Activated B cell treated with CpG ODN at 0.5 μM for 24 hours (primary cell): ENCODE results near the gene ZNF329. TPM values are rescaled to one million over a fixed set of nuclear protein-coding genes. Genes with fewer than 3 reads are reported as not detected.
A peak's percentile ranks its signal among the peaks of the same experiment; 100 is the strongest.

Experiments
- ATAC-seq: fragments of 200-7000 bp; cut with Tn5 transposase; one replicate; pipeline ENCODE4 v1.10.0; 2021; ENCODE audit warnings: low read depth, mild to moderate bottlenecking, moderate library complexity
- CTCF ChIA-PET: fragments of 350-600 bp; sonication (Branson Sonifier 250); formaldehyde crosslinking; loops from one replicate; lab custom pipeline; 2021; ENCODE audit warnings: antibody characterized with exemption; lab: Charles Lee
- POLR2A ChIA-PET: fragments of 350-600 bp; sonication (Branson Sonifier 250); formaldehyde crosslinking; loops from one replicate; lab custom pipeline; 2021; ENCODE audit warnings: antibody characterized with exemption; lab: Charles Lee
- DNase-seq: peaks from one replicate; pipeline ENCODE4 v3.0.0; 2022
- H3K27ac Mint-ChIP-seq: one replicate; pipeline ENCODE4 v1.8.0; 2020; ENCODE audit warnings: mixed read lengths
- H3K27me3 Mint-ChIP-seq: one replicate; pipeline ENCODE4 v1.8.0; 2021; ENCODE audit warnings: mixed read lengths
- H3K36me3 Mint-ChIP-seq: one replicate; pipeline ENCODE4 v1.8.0; 2021; ENCODE audit warnings: low read depth, mixed read lengths
- H3K4me1 Mint-ChIP-seq: one replicate; pipeline ENCODE4 v1.8.0; 2021; ENCODE audit warnings: mixed read lengths
- H3K4me3 Mint-ChIP-seq: one replicate; pipeline ENCODE4 v1.8.0; 2020; ENCODE audit warnings: mild to moderate bottlenecking, mixed read lengths
- H3K9me3 Mint-ChIP-seq: one replicate; pipeline ENCODE4 v1.8.0; 2020; ENCODE audit warnings: mixed read lengths
- intact Hi-C: fragments of 100-400 bp; cut with micrococcal nuclease; formaldehyde crosslinking; loops from one replicate; pipeline ENCODE4 v1.15.1; 2024
- total RNA-seq: library from RNA; stranded (reverse); gene quantifications from 2 replicates; pipeline ENCODE4 v1.2.3, GENCODE V29; 2022
- TF ChIP-seq, protein P1 (sequence below): fragments of 200-600 bp; IDR thresholded peaks from one replicate; pipeline ENCODE4 v1.8.0; 2022; ENCODE audit warnings: antibody characterized with exemption, mild to moderate bottlenecking

Gene ZNF329
- 9.7 and 10.8 TPM in 2 replicates for total RNA-seq

DNA sequence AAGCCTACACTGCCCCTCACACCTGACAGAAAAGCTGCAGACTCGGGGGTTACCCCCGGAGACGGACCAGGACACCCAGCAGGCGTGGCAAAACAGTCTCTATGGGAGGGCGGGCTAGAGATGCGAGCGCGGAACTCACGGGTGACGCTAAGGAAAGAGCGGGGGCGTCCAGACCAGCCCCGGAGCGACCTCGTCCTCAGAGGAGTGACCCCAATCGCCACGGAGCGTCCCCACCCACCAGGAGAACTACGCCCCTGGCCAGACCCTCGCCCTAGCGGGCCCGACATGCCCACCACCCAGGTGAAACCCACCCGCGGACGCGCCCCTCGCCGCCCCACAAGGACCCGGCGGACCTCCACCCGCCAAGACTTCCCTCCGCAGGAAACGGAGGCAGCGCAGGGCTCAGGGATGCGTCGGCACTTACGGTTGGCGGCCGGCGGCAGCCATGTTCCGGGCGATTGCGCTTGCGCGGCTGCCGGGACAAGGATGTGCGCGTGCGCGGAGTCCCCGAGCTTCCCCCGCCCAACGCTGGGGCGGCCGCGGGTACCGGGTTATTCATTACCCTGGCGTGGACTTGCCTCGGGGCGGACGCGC is at the start of gene ZNF329:
Gene ZNF329 (minus strand): TSS at position 462 of the 594 bp plus-strand sequence. CDS start 21,286 bp downstream, outside the sequence.
- peak within 1 kb of the TSS; percentile 90 for H3K4me3 Mint-ChIP-seq
- CTCF ChIA-PET = interaction anchor here (1.7 kb wide), 1 partner anchor 128 kb away, joined by 4 read pairs; no protein-coding TSS in a partner anchor
- POLR2A ChIA-PET = interaction anchor here (0.6 to 1.7 kb wide), 19 partner anchors 33 to 1782 kb away, joined by 3 to 11 read pairs (median 3); partner anchors contain the start of genes ERVK3-1, ZBTB45, ZNF135 and ZNF274
- intact Hi-C loops = loop anchor here (1.0 to 10.0 kb wide), 6 partner anchors 52 to 744 kb away; partner anchors contain the start of genes ZNF256, ZNF416, ZNF552 and ZSCAN18
- DNase-seq (peak; percentile 94), ATAC-seq (peak; percentile 69)
- TF ChIP-seq, protein P1, sequence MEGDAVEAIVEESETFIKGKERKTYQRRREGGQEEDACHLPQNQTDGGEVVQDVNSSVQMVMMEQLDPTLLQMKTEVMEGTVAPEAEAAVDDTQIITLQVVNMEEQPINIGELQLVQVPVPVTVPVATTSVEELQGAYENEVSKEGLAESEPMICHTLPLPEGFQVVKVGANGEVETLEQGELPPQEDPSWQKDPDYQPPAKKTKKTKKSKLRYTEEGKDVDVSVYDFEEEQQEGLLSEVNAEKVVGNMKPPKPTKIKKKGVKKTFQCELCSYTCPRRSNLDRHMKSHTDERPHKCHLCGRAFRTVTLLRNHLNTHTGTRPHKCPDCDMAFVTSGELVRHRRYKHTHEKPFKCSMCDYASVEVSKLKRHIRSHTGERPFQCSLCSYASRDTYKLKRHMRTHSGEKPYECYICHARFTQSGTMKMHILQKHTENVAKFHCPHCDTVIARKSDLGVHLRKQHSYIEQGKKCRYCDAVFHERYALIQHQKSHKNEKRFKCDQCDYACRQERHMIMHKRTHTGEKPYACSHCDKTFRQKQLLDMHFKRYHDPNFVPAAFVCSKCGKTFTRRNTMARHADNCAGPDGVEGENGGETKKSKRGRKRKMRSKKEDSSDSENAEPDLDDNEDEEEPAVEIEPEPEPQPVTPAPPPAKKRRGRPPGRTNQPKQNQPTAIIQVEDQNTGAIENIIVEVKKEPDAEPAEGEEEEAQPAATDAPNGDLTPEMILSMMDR = no peak
- peaks cover 22% of the 10 kb centered on the region for H3K4me1 Mint-ChIP-seq
- H3K27ac Mint-ChIP-seq = peak within 1 kb of the TSS; percentile 86
- peaks cover 14% of the 10 kb centered on the region for H3K36me3 Mint-ChIP-seq
- H3K9me3 Mint-ChIP-seq = peaks cover 3% of the 10 kb centered on the region
- H3K27me3 Mint-ChIP-seq = no peaks in the 10 kb centered on the region

DNA sequence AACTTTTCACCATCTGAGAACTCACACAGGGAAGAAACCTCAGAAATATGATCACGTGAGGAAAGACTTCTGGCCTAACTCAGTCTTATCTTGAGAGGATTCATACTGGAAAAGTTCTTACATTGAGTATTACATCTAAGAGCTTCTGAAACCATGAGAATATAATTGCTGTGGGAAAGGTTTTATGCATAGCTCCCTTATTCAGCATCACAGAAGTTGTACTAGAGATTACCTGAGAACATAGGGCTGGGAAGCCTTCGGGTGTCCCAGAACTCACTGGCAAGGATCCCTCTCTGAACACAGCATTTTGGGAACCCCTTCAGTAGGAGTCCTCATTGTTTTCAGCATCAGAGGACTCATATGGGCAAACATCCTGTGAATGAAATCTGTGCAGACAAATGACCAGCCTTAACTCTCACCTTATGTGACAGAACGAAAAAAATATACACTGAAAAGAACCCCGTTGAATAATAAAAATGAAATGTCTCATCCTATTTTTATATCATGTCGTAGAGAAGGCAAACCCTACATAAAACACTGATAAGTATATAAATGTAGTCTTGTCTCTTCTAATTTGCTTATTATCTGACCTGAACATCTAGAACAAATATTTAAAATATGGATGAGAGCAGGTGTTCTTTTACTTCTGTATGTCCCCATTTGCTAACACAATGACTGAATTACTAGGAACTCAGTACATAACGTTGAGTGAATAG is 46.5 kb upstream of the ZNF329 start:
- Mint-ChIP-seq H3K4me1 (no peaks in the 10 kb centered on the region), H3K9me3 (peaks cover 34% of the 10 kb centered on the region), H3K27me3 (no peaks in the 10 kb centered on the region), H3K27ac (no peak overlapping the region), H3K4me3 (no peak overlapping the region), H3K36me3 (peaks cover 95% of the 10 kb centered on the region)
- CTCF ChIA-PET = interaction anchor here (1.5 kb wide), 1 partner anchor 15 kb away, joined by 3 read pairs; no protein-coding TSS in a partner anchor
- TF ChIP-seq, protein P1 = no peak
- intact Hi-C loops = no loop called here
- POLR2A ChIA-PET = no interaction called here
- DNase-seq (no peak), ATAC-seq (no peak)

DNA sequence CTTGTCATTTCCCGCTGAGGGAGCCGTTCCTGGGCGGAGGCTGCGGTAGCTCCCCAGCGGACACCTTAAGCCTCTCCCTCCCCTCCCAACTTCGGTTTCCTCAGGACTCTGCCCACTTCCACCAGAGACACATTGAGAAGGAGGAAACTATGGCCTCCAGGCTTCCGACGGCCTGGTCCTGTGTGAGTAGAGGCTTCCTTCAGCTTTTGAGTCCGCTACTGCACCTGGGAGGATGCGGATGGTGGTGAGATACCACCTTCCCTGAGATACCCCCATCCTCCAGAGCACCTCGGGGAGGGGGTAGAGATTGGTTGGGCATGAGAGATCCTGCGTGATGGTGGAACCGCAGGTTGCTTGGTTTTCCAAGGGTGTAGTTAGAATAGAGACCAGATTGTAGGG is 33.2 kb upstream of the ZNF329 start:
- H3K9me3 Mint-ChIP-seq = peaks cover 21% of the 10 kb centered on the region
- DNase-seq (no peak), ATAC-seq (no peak)
- H3K36me3 Mint-ChIP-seq = peaks cover 62% of the 10 kb centered on the region
- ChIA-PET POLR2A (interaction anchor here (0.6 to 2.6 kb wide), 30 partner anchors 10 to 1870 kb away, joined by 3 to 39 read pairs (median 5); partner anchors contain the start of genes ERVK3-1, ZBTB45, ZIK1 and ZNF132), CTCF (interaction anchor here (1.3 to 1.6 kb wide), 2 partner anchors 44 to 396 kb away, joined by 3 read pairs; no protein-coding TSS in a partner anchor)
- TF ChIP-seq, protein P1 = no peak
- no peaks in the 10 kb centered on the region for H3K27me3 Mint-ChIP-seq
- peak overlapping the region; percentile 92 for H3K4me3 Mint-ChIP-seq
- peaks cover 24% of the 10 kb centered on the region for H3K4me1 Mint-ChIP-seq
- H3K27ac Mint-ChIP-seq = peak overlapping the region; percentile 98
- intact Hi-C loops = loop anchor here (1.0 to 2.0 kb wide), 9 partner anchors 45 to 943 kb away; partner anchors contain the start of genes TRAPPC2B, TRIM28, ZNF211 and ZNF256

DNA sequence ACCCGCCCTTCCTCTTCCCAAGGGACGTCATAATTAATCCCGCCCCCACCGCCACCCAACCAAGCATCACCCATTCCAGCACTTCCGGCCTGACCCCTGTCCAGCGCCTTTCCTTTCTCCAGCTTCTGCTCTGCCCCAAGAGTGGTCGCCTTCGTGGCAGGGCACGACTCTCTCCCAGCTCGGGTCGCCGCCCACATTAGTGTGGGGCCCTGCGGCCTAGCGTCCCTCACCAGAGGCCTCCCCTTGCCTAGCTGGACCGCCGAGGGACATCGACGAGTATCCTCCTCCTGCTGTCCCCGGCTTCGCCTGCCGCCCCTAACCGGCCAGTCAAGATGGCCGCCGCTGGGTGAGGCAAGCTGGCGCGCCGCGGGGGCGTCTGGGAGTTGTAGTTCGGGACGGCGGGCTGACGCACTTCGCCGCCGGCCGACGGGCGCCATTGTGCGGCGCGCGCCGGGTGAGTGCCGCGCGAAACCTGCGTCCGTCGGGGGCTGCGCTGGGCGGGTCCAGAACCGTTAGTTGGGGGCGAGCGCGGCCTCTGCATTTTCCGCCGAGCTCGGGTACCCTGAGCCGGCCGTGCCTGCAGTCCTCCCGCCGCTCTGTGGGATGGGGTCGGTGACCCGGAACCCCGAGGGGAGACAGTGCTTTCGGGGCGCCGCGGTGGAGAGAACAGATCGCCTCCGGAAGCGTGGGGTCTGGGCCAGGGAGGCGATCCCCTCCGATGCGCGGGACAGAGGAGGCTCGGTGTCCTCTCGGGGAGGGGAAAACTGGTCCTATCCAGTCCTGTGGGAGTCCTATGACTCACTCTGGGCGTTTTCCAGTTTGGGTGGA is 32.6 kb upstream of the ZNF329 start, which contains the start of gene ZNF274:
Gene ZNF274 (plus strand): TSS at position 73 of the 828 bp plus-strand sequence. CDS start 905 bp downstream, outside the sequence.
- Mint-ChIP-seq H3K36me3 (peaks cover 63% of the 10 kb centered on the region), H3K9me3 (peaks cover 21% of the 10 kb centered on the region), H3K27me3 (no peaks in the 10 kb centered on the region), H3K27ac (peak within 1 kb of the TSS; percentile 98), H3K4me1 (peaks cover 24% of the 10 kb centered on the region), H3K4me3 (peak within 1 kb of the TSS; percentile 92)
- DNase-seq (peak; percentile 93), ATAC-seq (peak; percentile 84)
- CTCF ChIA-PET = interaction anchor here (0.5 to 1.6 kb wide), 4 partner anchors 45 to 1436 kb away, joined by 3 read pairs; no protein-coding TSS in a partner anchor
- POLR2A ChIA-PET = interaction anchor here (0.6 to 2.6 kb wide), 38 partner anchors 10 to 1869 kb away, joined by 3 to 39 read pairs (median 5); partner anchors contain the start of genes CHMP2A, ERVK3-1, ZBTB45 and ZIK1
- TF ChIP-seq, protein P1 = no peak
- intact Hi-C loops = loop anchor here (1.0 to 2.0 kb wide), 13 partner anchors 46 to 942 kb away; partner anchors contain the start of genes ERVK3-1, TRAPPC2B, TRIM28 and ZNF211
